ENCODE measurements around the gene TANK.

DNA sequence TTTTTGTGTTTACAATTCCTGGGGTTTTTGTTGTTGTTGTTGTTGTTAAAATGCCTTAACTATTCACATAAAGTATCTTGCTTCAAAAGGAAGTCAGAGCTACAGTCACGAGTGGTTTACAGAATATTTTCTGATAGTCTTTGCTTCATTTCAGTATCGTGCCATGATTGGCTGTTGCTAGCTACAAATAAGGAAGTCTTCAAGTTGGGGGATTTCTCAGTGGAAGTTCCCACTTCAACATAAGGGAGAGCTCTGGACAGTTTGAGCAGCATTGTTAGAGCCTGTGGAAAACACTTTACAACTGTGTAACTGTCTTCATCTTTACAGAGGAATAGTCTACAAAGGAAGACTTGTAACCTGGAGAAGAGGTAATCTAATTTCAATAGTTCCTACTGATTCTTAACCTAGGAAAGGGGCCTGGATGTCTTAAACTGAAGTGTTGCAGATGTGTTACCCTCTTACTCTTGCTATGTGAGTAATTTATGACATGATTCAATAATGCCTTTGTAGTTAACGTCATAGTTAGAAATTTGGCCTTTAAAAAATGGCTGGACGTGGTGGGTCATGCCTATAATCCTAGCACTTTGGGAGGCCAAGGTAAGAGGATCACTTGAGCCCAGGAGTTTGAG is 23.4 kb upstream of the TANK start:
- TF ChIP-seq, protein P1, sequence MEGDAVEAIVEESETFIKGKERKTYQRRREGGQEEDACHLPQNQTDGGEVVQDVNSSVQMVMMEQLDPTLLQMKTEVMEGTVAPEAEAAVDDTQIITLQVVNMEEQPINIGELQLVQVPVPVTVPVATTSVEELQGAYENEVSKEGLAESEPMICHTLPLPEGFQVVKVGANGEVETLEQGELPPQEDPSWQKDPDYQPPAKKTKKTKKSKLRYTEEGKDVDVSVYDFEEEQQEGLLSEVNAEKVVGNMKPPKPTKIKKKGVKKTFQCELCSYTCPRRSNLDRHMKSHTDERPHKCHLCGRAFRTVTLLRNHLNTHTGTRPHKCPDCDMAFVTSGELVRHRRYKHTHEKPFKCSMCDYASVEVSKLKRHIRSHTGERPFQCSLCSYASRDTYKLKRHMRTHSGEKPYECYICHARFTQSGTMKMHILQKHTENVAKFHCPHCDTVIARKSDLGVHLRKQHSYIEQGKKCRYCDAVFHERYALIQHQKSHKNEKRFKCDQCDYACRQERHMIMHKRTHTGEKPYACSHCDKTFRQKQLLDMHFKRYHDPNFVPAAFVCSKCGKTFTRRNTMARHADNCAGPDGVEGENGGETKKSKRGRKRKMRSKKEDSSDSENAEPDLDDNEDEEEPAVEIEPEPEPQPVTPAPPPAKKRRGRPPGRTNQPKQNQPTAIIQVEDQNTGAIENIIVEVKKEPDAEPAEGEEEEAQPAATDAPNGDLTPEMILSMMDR (conservative IDR thresholded peaks at IDR 0.05; ENCODE audit: low read length): no peak
- no peak for TF ChIP-seq EZH2phosphoT487 (IDR thresholded peaks at IDR 0.05; ENCODE audit: borderline replicate concordance)
